Mucosa of descending colon (tissue), 3 donors: ENCODE measurements around the gene RUSC2. TPM values are rescaled to one million over a fixed set of nuclear protein-coding genes. Genes with fewer than 3 reads are reported as not detected.
A peak's percentile ranks its signal among the peaks of the same experiment; 100 is the strongest.

Source experiments
- ATAC-seq: fragments of 200-7000 bp; cut with Tn5 transposase; one replicate; pipeline ENCODE4 v1.9.1; 2020; ENCODE audit warnings: mild to moderate bottlenecking, moderate library complexity
- DNase-seq, 3 donors: peaks; one replicate each; pipeline ENCODE4 v3.0.0-alpha.2; 2020
- H3K36me3 ChIP-seq: fragments of 200-600 bp; one replicate; pipeline ENCODE4 v1.8.0; 2021; ENCODE audit warnings: low read depth, mild to moderate bottlenecking
- H3K4me1 ChIP-seq: fragments of 200-600 bp; one replicate; pipeline ENCODE4 v1.8.0; 2021; ENCODE audit warnings: low read depth, mild to moderate bottlenecking
- H3K4me3 ChIP-seq: fragments of 200-600 bp; one replicate; pipeline ENCODE4 v1.8.0; 2021; ENCODE audit warnings: mild to moderate bottlenecking
- H3K9me3 ChIP-seq: fragments of 200-600 bp; one replicate; pipeline ENCODE4 v1.8.0; 2021; ENCODE audit warnings: mild to moderate bottlenecking
- CTCF ChIP-seq: fragments of 200-600 bp; IDR thresholded peaks from one replicate; pipeline ENCODE4 v1.8.0; 2022; ENCODE audit warnings: antibody characterized with exemption, mild to moderate bottlenecking
- intact Hi-C, 2 donors: fragments of 100-400 bp; cut with DNase I in 1 of 2; cut with micrococcal nuclease in 1 of 2; formaldehyde crosslinking; loops; one replicate each; pipeline versions ENCODE4 v1.11.0 to v1.11.1; 2022; cut with DNase I, micrococcal nuclease
- total RNA-seq, 3 donors: library from RNA; stranded (reverse); fragmentation: NEBNext Ultra II Directional in 2 of 3; extraction: Animal tissue kit (Norgen Biotek cat#: 25700) in 2 of 3; gene quantifications; one replicate each; pipeline versions ENCODE4 v1.2.1 to v1.2.4, GENCODE V29; 2021 to 2023
- donor health status: DM: no; HTN: no; CAD: no; lungs with moderate emphysema.
- donor health status: DM: no; HTN: no; CAD: no.
- donor health status: DM: no; HTN: yes; CAD: no.

Gene RUSC2
- total RNA-seq, 3 donors from 2014 or later = 1.6 to 60.5 (median 6.6) TPM

- intact Hi-C loops = no loop called here
- no peak for TF ChIP-seq CTCF
- ATAC-seq (no peak), DNase-seq (no peak)
- Histone ChIP-seq H3K36me3 (no peaks in the 10 kb centered on the region), H3K4me1 (no peaks in the 10 kb centered on the region), H3K9me3 (no peaks in the 10 kb centered on the region), H3K4me3 (no peak overlapping the region)
Observed at GRCh38 chr9:35515766-35516165, 25.9 kb downstream of the RUSC2 start.

- no peak for ATAC-seq
- Histone ChIP-seq H3K4me1 (no peaks in the 10 kb centered on the region), H3K9me3 (no peaks in the 10 kb centered on the region), H3K4me3 (no peak overlapping the region), H3K36me3 (no peaks in the 10 kb centered on the region)
- intact Hi-C loops = no loop called here
- no peak for DNase-seq
- no peak for TF ChIP-seq CTCF
Observed at GRCh38 chr9:35516479-35516878, 26.6 kb downstream of the RUSC2 start.

- H3K9me3 ChIP-seq = no peaks in the 10 kb centered on the region
- DNase-seq (no peak), ATAC-seq (no peak)
- H3K4me3 ChIP-seq = no peak overlapping the region
- intact Hi-C loops = no loop called here
- no peaks in the 10 kb centered on the region for H3K4me1 ChIP-seq
- TF ChIP-seq CTCF = no peak
- H3K36me3 ChIP-seq = no peaks in the 10 kb centered on the region
Observed at GRCh38 chr9:35517131-35517530, 27.2 kb downstream of the RUSC2 start.

DNA sequence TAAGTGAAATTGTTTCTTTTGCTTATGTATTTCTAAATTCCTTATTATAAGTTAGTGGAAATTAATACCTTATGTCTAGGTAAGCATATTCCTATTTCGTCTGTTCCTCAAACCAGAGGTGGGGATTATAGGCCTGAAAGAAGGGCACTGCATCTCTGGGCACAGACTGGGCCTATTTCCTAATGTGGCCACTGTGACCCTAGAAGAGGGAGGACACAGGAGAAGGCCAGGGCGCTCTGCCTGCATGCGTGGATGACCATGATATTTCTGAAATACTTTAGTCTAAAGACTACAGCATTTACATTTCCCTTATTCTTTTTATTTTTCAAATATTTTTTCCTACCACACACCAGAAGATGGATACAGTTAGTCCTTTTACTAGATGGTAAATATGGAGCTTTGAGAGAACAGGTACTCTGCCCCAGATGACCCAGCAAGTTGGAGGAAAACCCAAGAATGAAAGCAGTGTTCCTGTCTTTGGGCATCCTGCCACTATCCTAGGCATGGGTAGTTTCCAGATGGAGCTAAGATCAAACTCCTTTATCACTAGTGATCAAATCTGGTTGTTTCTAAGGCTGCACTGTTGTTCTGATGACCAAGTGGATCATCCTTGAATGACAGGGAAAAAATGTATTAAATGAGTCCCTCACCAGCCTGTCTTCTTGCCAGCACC is 27.8 kb downstream of the RUSC2 start:
- DNase-seq (no peak), ATAC-seq (no peak)
- Histone ChIP-seq H3K4me3 (no peak overlapping the region), H3K36me3 (no peaks in the 10 kb centered on the region), H3K9me3 (no peaks in the 10 kb centered on the region), H3K4me1 (no peaks in the 10 kb centered on the region)
- no peak for TF ChIP-seq CTCF
- intact Hi-C loops = no loop called here

DNA sequence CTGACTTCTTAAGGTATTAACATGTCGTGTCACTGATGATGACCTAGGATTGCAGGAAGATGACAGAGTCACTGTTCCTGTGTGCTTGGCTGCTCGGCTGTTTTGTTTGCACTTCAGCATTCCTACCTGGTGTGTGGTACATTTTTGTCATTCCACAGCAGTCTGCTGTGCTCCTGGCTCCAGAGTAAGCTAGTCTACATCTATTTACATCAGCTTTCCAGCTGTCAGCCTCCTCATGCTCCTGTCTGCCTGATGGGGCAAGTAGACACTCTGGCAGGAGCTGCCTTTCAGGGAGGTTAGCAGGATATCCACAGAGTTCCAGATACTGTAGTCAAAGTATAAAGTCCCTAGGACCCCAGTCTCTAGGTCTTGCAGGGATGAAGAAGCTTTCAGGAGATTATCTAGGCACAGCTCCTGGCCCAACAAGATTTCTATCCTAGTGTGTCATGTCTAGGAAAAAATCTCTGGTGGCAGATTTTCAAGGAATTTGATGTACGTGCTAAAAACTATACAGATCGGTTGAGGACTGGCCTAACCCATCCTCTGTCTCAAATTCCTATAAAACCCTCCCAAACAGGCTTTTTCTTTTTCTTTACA is 28.4 kb downstream of the RUSC2 start:
- no peak for TF ChIP-seq CTCF
- H3K4me3 ChIP-seq = no peak overlapping the region
- no peaks in the 10 kb centered on the region for H3K36me3 ChIP-seq
- no peak for DNase-seq
- no peaks in the 10 kb centered on the region for H3K4me1 ChIP-seq
- ATAC-seq = peak; percentile 23
- no peaks in the 10 kb centered on the region for H3K9me3 ChIP-seq
- intact Hi-C loops = no loop called here
